Measurements from ENCODE around the gene RIMBP2.

RIMBP2 gene

DNA sequence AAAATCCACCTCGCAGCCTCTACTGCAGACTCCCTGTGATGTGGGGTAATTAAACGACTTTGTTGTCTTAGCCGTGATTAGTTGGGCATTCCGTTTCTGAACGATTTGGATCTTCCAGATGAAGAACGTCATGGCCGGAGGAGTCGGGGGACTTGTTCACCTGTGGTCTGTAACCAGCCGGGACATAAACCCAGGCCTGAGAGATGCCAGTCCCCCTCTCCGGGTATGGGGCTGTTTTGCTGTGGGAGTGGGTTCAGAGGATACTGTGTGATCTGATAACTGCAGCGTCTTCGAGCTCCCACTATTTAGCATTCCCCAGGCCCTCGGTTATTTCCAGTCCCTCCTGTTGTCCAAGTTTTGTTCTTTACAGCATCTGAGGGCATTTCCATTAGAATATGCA is 282.3 kb downstream of the RIMBP2 start:
- no peak for DNase-seq

DNA sequence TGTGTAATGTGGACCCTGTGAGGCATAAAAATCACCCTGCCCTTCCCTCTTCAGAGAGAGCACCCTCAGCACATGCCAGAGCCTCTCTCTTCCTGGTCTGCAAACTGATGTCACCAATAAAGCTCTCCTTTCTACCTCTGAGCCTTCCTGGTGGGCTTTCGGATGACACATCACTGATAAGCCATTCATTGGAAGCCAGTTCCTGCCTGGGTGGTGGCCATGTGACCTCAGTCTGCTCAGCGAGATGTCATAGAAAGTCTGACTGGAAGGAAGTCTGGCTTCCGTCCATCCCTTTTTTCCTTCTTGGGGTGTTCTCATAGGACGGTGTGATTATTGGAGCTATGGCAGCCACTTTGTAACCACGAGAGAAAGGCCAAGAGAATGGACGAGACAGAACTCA is 282.7 kb downstream of the RIMBP2 start:
- no peak for DNase-seq

DNA sequence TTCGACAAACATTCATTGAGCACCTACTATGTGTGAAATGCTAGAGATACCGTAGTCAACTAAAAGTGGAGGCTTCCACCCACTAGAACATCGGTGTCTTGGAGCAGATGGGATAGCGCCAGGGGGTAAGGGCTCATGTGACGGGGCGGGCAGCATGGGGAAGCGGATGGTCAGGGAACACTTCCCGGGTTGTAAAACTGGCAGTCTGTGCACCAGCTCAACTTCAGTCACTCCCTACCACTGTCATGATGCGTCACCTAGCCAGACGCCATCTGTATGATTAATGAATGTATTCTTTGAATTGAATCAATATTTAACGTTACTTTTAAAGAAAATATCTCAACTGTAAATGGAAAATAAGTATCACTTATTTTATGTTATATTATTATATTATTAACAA is 284.9 kb downstream of the RIMBP2 start:
- no peak for DNase-seq

DNA sequence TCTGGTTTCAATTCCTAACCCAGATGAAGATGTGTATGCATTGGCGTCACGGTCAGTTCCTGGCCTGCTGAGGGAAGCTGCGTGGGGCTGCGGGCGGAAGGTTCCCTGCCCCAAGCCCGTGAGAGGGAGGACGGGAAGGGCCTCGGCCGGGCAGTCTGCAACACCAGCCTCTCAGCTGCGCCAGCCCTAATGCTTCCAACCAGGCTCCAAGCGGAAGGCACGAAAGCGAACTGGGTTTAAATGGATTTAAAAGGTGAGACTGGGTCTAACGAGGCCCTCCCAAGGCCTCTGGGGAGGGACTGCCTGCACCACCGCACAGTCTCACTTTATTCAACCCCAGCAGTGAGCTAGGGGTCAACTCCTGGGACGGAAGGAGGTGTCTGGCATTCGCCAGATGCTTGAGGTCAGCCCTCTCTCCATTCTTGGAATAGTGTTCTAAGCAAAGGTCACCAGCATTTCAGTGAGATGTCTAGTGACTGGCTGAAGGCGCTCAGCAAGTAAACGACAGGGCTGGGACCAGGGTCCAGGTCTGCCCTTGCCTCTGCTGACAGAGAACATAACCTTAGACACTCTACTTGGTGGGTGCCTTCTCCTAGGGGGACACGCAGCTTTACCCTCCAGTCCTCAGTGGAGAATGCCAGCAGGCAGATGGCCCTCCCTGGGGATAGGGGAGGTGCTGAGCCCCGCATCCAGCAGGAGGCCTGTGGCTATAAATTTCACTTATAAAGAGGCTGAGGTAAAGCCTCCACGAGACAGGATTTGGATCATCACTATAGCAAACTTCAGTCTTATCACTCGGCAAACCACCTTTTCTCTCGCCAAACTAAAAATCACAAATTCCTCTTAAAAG is 286.2 kb downstream of the RIMBP2 start:
- DNase-seq = no peak

DNA sequence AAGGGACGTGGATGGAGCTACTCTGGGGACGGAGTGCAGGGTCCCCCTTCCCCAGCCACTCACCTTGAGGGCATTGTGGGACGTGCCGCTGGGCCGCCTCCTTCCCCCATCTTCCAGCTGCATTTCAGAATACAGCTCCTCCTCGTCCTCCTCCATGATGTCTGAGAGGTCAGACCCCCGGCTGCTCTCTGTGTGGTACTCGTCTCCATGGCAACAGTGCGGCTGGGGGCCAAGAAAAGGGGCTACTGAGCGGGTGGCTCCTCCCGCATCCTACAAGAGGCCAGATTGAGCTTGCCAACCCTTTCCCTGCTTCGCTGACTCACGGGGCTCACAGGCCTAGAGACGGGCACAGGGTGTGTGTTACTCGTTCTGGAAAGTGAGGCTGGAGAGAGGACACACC is 288.0 kb downstream of the RIMBP2 start:
- no peak for DNase-seq

DNA sequence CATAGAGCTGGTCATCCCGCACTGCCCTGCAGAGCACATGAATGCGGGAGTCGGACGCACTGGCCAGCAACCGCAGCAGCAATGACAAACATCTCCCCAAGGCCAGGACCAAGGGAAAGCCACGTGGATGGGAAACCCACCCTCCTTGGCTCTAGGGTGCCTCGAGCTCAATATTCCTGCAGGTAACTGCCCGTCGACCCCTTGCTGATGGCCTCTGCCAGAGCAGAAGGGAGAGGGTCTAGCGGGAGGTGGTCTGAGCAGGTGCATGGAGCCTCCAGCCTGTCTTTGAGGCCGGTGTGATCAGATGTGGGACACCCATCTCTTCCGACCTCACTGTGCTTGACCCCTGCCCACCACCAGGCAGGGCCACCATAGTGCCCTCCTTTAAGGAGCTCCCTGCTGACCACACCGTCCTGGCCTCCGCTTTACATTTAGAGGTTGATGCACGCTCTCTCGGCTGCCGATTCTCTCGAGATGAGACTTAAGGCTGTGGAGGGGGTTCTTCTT is 288.7 kb downstream of the RIMBP2 start:
- no peak for DNase-seq

DNA sequence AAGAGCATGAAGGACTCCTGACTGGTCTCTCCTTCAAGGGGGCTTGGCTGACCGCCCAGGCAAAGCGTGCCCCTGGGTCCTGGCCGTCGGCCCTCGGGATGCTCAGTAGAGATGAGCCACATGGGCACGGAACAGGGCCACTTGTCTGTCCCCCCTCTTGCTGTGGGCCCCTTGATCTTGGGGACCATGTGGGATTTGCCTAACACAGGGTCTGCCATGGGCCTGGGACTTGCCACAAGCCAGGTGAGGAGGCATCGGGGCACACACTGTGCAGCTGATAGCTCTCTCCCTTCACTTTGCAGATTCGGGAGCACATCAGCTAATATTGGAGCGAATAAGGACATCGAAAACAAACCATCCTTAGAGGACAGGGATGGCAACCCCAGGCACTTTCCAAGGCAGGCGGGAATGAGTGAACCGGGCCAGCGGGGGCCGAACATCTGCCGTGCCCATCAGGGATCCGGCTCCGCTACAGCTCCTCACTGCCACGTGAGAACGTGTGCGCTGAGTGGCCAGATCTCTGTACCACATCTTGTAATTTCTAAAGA is 290.3 kb downstream of the RIMBP2 start:
- DNase-seq = no peak

DNA sequence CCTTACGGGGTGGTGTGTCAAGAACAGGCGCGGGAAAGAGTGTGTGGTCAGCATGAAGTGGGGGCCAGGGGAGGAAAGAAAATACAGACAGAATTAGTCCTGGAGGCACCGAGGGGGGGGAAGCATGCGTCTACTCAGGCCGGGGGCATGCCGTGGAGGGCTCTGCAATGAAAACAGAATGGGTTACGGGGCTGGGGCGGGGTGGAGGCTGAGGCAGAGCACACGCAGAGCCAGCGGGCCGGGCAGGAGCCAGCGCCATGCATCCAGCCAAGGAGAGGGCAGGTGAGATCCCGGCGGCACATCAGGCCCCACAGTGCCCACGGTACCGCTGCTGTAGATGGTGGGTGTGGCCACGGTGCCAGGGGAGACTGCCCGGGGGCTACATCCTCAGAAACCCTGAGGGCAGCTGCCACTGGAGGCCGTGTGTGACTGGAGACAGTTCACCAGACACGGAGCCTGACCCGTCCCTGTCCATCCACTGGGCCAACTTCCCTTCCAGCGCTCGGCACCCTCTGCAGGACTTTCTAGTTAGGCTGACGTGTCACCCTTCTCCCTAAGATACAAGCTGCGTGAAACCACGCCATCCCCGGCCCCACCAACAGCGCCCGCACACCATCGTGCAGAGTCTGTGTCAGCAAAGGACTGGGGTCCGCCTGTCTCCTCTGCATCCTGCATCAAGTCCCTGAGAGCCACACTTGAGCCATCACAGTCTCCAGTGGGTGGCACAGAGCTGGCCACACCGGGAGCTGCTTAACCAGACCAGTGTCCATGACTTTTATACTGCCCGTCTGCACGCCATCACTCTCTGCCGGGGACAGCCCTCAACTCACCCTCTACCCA is 291.0 kb downstream of the RIMBP2 start:
- DNase-seq = no peak

DNA sequence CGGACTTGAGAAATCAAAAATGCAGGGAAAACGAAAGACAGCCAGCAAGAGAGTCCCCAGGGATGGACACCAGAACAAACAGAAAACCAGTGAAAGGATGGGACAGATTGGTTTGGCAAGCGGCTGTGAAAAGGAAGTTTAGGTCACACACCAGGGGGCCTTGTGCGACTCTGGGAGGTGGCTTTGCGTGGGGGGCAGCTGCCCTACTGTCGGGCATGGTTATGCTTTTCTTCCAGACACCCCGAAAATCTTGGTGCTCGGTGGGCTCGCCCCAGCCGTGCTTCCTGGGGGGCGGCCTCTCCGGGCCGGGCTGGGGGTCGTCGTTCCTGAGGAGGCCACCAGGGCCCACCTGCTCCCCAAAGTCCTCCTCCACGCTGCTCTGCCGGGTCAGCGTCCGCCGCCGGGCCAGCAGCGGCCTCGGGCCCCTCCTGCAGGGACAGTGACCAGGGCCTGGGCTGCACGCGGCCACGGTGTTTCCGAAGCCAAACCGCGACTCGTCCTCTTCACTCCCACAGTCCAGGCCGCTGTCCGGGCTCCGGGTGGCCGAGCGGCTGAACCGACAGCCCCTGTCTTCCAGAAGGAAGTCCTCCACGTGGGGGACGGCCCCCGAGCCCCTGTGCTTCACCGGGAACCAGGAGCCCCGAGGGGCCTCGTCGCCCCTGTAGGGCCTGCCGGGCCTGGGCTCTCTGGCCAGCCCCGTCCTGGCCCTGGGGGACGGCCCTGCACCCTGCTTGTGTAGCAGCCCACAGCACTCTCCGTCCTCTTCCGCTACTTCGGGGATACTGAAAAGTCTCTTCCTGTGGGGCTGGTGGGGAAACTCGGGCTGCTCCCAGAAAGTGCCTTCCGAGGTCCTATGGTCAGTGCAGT is 291.9 kb downstream of the RIMBP2 start:
- no peak for DNase-seq

DNA sequence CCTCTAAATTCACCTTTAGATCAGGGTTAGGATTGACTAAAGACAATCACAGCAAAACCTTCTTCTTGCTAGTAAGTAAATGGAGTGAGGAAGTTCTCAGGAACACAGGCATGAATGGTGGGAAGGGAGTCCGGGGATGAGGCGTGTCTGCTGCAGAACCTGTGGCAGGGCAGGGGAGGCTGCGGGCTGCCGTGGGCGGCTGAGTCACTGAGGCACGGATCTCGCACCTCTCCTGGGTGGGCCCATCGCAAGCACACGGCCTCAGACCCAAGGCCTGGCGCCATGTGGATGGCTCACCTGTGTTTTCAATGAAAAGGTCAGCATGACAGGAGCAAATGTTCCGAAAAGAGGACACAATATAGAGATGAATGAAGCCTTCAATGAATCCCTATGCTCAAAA is 293.0 kb downstream of the RIMBP2 start:
- no peak for DNase-seq

DNA sequence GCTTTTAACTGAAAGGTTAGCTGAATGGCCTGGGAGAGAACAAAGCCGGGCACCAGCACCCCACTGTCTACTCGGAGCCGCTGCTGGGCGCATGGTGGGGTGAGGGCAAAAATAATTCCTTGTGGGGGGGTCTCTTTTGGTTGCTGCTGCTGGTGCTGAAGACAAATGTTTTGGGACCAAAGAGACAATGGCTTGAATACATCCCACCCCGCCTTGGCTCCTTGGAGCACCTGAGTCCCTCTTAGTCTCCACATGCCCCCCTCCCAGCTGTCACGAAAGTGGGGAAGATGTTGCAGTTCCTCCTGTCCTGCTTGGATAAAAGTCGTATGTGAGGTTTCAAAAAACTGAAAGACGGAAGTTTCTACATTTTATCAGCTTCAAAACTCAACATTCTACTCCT is 293.4 kb downstream of the RIMBP2 start:
- no peak for DNase-seq

DNA sequence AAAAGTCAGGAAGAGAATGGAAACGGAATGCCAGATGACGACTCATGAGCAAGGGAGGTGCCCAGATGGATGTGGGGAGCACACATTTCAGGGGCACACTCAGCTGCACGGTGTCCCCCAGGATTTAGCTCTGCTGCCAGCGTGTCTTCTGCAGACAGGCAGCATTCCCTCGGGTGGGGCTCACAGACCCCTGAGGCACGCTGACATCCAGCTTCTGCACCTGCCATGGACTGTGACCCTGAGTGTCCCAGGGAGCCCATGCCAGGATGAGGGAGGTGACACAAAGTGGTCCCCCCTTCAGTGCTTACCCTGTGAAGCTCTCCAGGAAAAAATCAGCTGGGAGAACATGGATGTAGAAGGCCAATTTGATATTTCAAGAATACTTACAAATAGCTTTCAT is 294.2 kb downstream of the RIMBP2 start:
- DNase-seq = no peak

DNA sequence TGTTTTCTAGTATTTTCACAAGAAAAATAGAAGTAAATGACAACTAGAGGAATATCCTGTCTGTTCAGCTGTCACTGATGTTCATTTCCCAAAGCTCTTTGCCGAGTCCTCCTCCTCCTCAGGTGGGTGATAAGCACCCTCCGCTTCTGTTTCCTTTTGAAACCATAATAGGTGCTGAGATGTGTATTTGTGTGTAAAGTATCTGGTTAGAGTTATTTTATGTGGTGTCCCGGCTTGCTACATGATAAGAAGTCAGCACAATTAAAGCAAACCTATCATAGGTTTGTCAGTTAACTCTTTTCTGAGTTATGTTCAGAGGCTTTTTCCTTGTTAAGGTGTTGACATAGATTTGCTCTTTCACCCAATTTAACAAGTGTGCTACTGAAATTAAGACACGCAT is 296.0 kb downstream of the RIMBP2 start:
- DNase-seq = no peak

DNA sequence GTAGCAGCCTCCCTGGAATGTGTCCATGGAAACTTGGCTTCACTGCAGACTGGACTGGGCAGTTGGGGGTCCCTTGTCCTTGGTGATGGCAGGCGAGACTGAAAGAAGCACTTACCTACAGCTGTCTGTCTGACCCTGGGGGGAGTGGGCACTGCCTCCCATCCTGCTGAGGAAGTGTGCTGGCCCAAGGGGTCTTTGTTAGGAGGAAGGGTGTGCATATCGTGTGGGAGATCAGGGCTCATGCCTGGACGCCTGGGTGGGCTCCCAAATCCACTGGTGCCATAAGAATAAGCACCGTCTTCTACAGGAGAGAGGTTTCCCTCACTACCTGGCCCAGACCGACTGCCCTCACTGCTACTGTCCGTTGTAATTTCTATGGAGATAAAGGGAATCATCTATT is 297.0 kb downstream of the RIMBP2 start:
- DNase-seq = no peak

DNA sequence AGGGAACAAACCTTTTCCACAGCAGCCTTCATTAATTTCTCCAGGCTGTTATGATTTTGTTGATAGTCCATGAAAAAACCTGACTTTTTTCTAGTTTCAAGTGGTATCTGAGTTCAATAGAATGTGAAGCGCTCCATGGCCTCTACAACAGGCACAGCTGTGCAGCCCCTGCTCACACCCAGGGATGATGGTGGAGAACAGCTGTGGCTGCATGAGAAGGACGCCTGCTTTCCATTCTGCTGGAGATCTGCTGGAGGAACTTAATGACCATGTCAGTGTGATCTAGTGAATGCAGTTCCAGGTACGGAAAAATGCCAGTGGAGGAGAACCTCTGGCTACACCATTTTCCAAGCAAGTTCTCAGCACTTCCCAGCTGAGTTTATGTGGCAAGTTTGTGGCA is 297.8 kb downstream of the RIMBP2 start:
- DNase-seq = no peak

DNA sequence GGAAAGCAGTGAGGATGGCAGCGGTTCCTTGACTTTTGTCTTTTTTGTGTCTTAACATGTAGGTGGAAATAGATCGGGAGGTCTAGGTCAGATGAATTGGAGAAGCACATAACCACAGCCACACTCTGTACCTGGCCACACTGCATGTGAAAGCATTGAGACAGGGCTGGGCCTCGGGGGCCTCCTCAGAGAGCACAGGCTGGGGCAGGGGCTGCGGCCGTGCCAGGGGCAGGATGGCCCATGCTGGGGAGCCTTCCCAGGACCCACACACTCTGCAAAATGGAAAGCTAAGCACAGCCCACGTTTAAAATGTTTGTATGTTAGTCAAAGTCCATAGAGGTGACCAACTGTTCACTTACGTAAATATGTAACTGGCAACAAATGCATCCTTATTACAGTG is 301.7 kb downstream of the RIMBP2 start:
- DNase-seq = no peak

DNA sequence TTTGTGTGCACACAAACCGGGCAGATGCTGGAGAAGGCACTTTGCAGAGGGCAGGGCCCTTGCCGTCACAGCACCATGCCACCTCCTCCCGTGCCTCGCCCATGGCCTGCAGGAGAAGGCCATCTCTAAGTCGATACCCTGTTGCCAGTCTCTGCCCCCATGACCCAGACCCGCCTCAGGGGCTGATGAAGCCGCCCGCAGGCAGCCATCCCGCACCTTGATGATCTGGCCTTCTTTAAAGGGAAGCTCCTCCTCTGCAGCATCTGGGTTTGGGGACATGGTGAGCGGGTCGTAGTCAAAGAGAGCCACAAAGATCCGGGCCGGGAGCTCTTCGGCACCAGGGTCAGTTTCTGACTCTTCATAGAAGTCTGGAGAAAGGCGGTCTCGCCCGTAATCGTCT is 302.2 kb downstream of the RIMBP2 start:
- no peak for DNase-seq

DNA sequence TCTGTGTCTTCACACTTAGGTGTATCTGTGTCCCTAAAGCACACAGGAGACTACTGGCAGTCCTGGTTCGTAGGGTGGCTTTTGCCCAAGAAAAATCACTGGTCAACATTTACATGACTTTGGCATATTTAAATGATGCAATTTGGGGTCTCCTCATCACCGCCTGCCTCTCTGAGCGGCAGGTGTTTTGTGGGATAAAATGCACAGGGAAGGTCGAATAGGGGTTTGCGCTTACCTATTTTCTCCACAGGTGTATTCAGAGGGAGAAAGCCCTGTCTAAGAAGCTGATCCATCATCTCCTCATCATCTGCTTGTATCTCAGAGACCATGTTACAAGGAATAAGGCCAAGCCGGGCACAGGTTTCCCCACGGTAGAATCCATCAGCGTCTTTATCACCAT is 303.7 kb downstream of the RIMBP2 start:
- no peak for DNase-seq

DNA sequence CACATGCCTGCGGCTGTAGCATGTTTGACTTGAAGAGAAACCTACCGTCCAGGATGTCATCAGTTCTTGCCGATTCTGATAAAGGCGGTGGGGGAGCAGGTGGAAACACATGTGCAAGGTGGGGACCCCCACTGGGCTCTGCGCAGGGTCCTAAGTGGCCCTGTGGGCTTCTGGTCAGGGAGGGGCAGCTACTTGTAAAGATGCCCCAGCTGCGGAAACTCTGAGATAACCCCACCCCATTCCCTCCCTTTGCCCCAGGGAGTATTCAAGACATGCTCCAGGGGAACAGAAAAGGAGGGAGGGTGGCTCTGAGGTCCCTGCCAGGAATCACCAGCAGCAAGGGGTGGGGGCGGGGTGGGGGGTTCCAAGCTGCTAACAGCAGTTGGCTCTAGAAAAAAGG is 310.8 kb downstream of the RIMBP2 start:
- DNase-seq = no peak

DNA sequence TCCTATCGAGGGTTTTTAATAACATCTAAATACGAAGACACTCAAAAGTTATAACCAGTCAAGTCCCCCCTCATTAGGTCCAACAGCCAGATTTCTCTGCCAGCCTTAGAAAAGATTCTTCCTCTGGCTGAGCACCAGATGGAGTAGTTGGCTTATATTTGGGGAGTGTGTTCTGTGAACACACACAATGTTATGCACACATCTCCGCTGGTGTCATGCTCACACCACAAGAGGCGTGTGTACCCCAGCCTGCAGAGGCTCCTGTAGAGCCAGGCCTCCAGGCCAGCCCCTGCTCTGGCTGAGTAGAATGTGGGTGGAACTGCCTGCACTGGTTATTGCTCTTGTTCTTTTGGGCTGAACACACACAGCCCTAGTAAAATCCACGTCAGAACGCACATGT is 314.4 kb downstream of the RIMBP2 start:
- DNase-seq = no peak

DNA sequence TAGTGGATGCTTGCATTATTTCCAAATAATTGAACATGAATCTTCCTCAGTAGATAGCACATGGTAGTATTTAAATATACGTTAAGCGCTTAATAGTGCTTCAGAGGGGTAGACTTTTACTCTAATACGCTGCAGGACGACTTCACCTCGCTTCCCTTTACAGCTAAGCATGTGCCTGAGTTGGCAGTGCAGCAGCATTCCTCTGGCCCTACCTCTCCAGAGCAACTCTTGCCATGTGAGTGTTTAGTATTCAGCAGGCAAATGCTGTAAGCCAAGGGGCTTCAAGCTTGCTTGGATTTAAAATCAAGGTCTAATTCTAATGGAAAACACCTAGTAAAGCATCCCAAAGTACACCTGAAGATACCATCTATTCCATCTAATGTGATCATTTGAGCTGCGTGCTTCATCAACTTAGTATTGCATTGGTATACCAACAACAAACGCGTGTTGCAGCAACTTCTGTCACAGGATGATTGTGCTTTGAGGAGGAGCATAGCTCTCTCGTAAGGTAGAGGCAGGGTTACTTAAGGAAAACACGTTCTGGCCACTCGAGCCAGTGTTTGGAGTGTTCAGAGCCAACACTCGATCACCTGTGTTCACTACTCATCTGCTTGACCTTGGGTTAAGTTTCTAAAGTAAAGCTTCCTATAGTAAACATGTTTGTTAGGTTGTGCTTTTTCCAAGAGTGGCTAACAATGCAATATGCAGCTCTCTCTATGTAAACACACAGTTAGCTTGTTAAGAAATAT is 317.8 kb downstream of the RIMBP2 start:
- DNase-seq = no peak

DNA sequence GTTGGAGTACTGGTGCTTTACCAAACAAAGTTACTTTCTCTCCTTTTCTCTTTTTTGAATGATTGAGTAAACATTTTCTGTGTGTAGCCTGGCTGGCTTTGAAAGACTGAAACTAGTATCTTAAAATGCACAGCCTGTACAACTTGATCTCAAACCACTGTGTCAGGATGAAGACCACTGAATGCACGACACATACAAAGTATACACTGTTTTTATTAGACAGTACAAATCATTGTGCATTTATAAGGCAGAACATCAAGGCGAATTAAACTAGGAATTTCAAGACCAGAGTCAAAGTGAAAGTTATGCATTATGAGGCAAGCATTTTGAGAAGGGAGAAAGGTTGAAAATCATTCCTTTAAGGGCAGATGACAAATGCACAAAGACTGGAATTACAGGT is 319.4 kb downstream of the RIMBP2 start:
- no peak for DNase-seq
